Coronary artery (tissue), 2 donors: Measurements from ENCODE around the gene CHL1.

ENCODE experiments used
- DNase-seq: peaks from one replicate; pipeline ENCODE4 v3.0.0-alpha.2; 2017; ENCODE audit warnings: low spot score
- H3K27ac ChIP-seq, 2 donors: fragments of 200-600 bp; sonication (generic); one replicate each; pipeline ENCODE4 v1.5.1; 2016 to 2019
- H3K4me3 ChIP-seq: fragments of 200-600 bp; sonication (generic); 2 replicates; pipeline ENCODE4 v1.5.1; 2016; ENCODE audit warnings: mild to moderate bottlenecking, moderate library complexity
- TF ChIP-seq, protein P1 (sequence below): fragments of 200-600 bp; sonication (generic); IDR thresholded peaks from one replicate; pipeline ENCODE4 v1.5.1; 2019; ENCODE audit warnings: antibody characterized with exemption

The CHL1 gene

GRCh38 chr3:295166-295565 is 98.6 kb downstream of the CHL1 start:
- no peak for DNase-seq
- TF ChIP-seq, protein P1, sequence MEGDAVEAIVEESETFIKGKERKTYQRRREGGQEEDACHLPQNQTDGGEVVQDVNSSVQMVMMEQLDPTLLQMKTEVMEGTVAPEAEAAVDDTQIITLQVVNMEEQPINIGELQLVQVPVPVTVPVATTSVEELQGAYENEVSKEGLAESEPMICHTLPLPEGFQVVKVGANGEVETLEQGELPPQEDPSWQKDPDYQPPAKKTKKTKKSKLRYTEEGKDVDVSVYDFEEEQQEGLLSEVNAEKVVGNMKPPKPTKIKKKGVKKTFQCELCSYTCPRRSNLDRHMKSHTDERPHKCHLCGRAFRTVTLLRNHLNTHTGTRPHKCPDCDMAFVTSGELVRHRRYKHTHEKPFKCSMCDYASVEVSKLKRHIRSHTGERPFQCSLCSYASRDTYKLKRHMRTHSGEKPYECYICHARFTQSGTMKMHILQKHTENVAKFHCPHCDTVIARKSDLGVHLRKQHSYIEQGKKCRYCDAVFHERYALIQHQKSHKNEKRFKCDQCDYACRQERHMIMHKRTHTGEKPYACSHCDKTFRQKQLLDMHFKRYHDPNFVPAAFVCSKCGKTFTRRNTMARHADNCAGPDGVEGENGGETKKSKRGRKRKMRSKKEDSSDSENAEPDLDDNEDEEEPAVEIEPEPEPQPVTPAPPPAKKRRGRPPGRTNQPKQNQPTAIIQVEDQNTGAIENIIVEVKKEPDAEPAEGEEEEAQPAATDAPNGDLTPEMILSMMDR: no peak
- H3K4me3 ChIP-seq: no peak overlapping the region
- no peak overlapping the region for H3K27ac ChIP-seq

DNA sequence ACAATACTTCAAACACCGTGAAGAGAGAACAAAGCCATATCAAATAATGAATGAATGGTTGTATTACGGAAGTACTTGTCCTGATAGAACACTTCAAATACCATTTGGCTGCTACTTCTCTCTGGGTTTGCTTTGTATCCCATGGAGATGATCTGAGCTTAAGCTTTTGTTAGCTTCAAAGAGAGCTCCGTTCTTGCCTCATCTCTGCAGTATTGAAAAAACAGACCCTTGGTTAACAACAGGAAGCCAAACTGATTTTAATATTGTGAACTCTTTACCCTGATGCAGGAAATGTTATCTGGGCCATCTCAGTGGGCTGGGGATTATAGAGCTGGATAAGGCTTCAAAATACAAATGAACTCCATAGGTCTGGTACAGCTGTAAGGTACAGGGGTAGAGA is 101.0 kb downstream of the CHL1 start:
- no peak overlapping the region for H3K4me3 ChIP-seq
- DNase-seq: no peak
- TF ChIP-seq, protein P1: no peak
- no peak overlapping the region for H3K27ac ChIP-seq

- TF ChIP-seq, protein P1: no peak
- Histone ChIP-seq H3K4me3 (no peak overlapping the region), H3K27ac (no peak overlapping the region)
- no peak for DNase-seq
Observed at GRCh38 chr3:299590-300301, 103.2 kb downstream of the CHL1 start.

- TF ChIP-seq, protein P1: no peak
- no peak overlapping the region for H3K4me3 ChIP-seq
- no peak for DNase-seq
- H3K27ac ChIP-seq: no peak overlapping the region
Observed at GRCh38 chr3:307182-307581, 110.6 kb downstream of the CHL1 start.

DNA sequence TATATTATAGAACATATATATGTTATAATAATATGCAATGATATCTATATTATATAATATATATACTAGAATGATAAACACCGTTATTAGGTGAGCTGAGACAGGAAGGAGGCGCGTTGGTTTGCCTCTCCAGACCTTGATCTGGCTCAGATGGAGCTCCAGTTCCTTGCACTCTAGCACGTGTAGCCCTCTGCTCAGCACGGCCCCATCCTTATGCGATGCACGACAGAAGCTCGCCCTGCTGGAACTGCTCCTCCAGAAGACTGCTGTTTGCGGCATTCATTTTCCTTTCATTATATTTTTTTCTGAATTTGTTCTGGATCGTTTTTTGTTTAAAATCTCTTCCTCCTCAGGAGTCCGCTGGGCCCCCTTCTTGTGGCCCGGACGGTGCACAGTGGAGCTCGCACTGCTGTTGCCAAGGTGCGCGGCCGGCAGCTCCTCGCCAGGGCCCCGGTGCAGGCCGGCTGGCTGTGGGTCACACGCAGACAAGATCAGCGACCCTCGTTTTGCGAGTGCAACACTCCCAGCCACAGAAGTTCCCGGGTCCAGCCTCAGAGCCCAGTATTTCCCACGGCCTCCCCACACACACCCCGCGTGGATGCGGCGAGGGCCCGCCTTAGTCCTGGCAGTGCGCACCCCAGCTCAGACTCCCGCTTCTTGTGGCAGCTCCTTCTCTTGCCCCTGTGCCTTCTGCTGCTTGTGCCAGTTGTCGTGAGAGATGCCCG is 112.2 kb downstream of the CHL1 start:
- H3K27ac ChIP-seq: no peak overlapping the region
- peak overlapping the region; percentile 34 for H3K4me3 ChIP-seq
- DNase-seq: no peak
- TF ChIP-seq, protein P1: no peak

DNA sequence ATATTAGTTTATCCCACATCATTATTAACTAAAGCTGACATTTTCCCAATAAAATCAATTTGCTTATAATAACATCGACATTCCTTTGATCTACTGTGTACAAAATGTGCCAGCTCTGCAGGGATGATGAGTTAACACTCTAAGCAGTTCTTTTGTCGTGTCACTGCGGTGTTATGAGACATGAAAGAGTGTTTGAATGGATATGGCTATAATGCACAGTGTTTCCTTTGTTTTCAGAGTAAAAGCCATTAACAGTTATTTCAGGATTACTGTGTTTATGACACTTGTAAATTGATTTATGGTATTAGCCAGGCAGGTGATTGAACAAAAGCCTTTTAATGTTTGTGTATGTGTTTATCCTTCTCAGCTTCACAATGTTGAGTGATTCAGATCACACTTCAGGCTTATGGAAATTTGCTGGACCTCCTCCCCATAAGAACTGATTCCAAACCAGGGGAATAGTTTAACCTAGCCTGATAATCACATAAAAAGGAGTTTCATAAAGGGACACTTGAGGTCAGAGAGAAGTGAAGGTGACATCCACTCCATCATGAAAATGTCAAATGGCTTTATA is 115.7 kb downstream of the CHL1 start:
- H3K27ac ChIP-seq: no peak overlapping the region
- DNase-seq: no peak
- TF ChIP-seq, protein P1: no peak
- no peak overlapping the region for H3K4me3 ChIP-seq
